ENCODE measurements around the gene VCX.

The VCX gene

GRCh38 chrX:7889680-7890079 is 46.7 kb downstream of the VCX start:
- ATAC-seq = no peak
- TF ChIP-seq CREB5 (CRISPR knock-in tag; IDR thresholded peaks at IDR 0.05; ENCODE audit: low read depth) (no peak), TCF4 (CRISPR knock-in tag; IDR thresholded peaks at IDR 0.05; ENCODE audit: borderline replicate concordance) (no peak), PPARA (CRISPR knock-in tag; IDR thresholded peaks at IDR 0.05; ENCODE audit: borderline replicate concordance) (no peak), BACH2 (CRISPR knock-in tag; IDR thresholded peaks at IDR 0.05; ENCODE audit: borderline replicate concordance) (no peak), SNAI2 (CRISPR knock-in tag; IDR thresholded peaks at IDR 0.05) (no peak), ESRRG (CRISPR knock-in tag; IDR thresholded peaks at IDR 0.05) (no peak), OSR1 (CRISPR knock-in tag; IDR thresholded peaks at IDR 0.05) (no peak)

- TF ChIP-seq ARNTL (CRISPR knock-in tag; IDR thresholded peaks at IDR 0.05; ENCODE audit: borderline replicate concordance, low read depth) = no peak
- no peak for TF ChIP-seq ISL1 (CRISPR knock-in tag; IDR thresholded peaks at IDR 0.05)
- no peak for TF ChIP-seq ZC3H10 (CRISPR knock-in tag; IDR thresholded peaks at IDR 0.05)
- no peak for TF ChIP-seq TCF4 (CRISPR knock-in tag; IDR thresholded peaks at IDR 0.05; ENCODE audit: borderline replicate concordance)
- TF ChIP-seq GLIS3 (CRISPR knock-in tag; IDR thresholded peaks at IDR 0.05) = no peak
- TF ChIP-seq CSDC2 (CRISPR knock-in tag; IDR thresholded peaks at IDR 0.05) = no peak
- no peak for TF ChIP-seq ZFP30 (CRISPR knock-in tag; IDR thresholded peaks at IDR 0.05)
- TF ChIP-seq CSRNP3 (CRISPR knock-in tag; IDR thresholded peaks at IDR 0.05) = no peak
- TF ChIP-seq BACH2 (CRISPR knock-in tag; IDR thresholded peaks at IDR 0.05; ENCODE audit: borderline replicate concordance) = no peak
- ATAC-seq = no peak
These were observed 49.0 kb downstream of the VCX start for GRCh38 chrX:7891928-7892327.

Data from SK-N-SH treated with all-trans-retinoic acid at 6 μM for 48 hours (cell line).